H1 (cell line): ENCODE measurements around the gene ZNF805. TPM values are rescaled to one million over a fixed set of nuclear protein-coding genes. Genes with fewer than 3 reads are reported as not detected.

Experiments
- CTCF ChIA-PET: fragments of 300-600 bp; sonication (Branson Sonifier 250); formaldehyde crosslinking; loops from one replicate; lab custom pipeline; 2021; ENCODE audit not compliant: partially characterized antibody; lab: Charles Lee
- POLR2A ChIA-PET: fragments of 300-600 bp; sonication (Branson Sonifier 250); formaldehyde crosslinking; loops from one replicate; lab custom pipeline; 2021; ENCODE audit warnings: inconsistent platforms; ENCODE audit not compliant: partially characterized antibody; lab: Charles Lee
- DNase-seq, 2 experiments: peaks; one replicate each; pipeline versions ENCODE4 v3.0.0 to v3.0.0-alpha.2; 2010 to 2022; ENCODE audit warnings: low spot score in 2 of 2, low read depth in 1 of 2, mixed read lengths in 1 of 2
- FAIRE-seq: peaks from 2 replicates; lab custom pipeline; 2011; peaks lifted over from hg19 to GRCh38; lab: Jason Lieb, UNC
- H2AFZ ChIP-seq: 2 replicates; pipeline ENCODE4 v1.8.1; 2012; ENCODE audit warnings: low read length, inconsistent platforms
- H2AK5ac ChIP-seq: 2 replicates; pipeline ENCODE4 v1.6.1; 2013; ENCODE audit warnings: low read depth, low read length
- H2BK120ac ChIP-seq: replicated peaks from 2 replicates; pipeline ENCODE3; 2013; ENCODE audit warnings: low read depth, low read length, inconsistent platforms
- H2BK12ac ChIP-seq: 2 replicates; pipeline ENCODE4 v1.6.1; 2013; ENCODE audit warnings: low read depth, low read length
- H2BK15ac ChIP-seq: 2 replicates; pipeline ENCODE4 v1.6.1; 2013; ENCODE audit warnings: low read length
- H2BK20ac ChIP-seq: 2 replicates; pipeline ENCODE4 v1.6.1; 2013; ENCODE audit warnings: low read length
- H2BK5ac ChIP-seq: 2 replicates; pipeline ENCODE4 v1.6.1; 2013; ENCODE audit warnings: low read depth, low read length
- H3K14ac ChIP-seq: 2 replicates; pipeline ENCODE4 v1.6.1; 2013; ENCODE audit warnings: inconsistent platforms; ENCODE audit not compliant: insufficient read length
- H3K18ac ChIP-seq: 2 replicates; pipeline ENCODE4 v1.6.1; 2013; ENCODE audit warnings: low read length; ENCODE audit errors: extremely low read depth
- H3K23ac ChIP-seq: 2 replicates; pipeline ENCODE4 v1.6.1; 2013; ENCODE audit warnings: inconsistent platforms; ENCODE audit not compliant: insufficient read length
- H3K23me2 ChIP-seq: 2 replicates; pipeline ENCODE4 v1.6.1; 2013; ENCODE audit warnings: low read depth, low read length
- H3K27ac ChIP-seq: 2 replicates; pipeline ENCODE4 v1.6.1; 2011; ENCODE audit warnings: low read depth, low read length, inconsistent platforms
- H3K27me3 ChIP-seq, 4 experiments: replicated peaks in 1 of 4; 1 replicate in 1 of 4; 2 replicates in 3 of 4; pipeline versions ENCODE4 v1.6.1 to v1.8.1; 2011 to 2013; ENCODE audit warnings: low read length in 3 of 4, mild to moderate bottlenecking in 3 of 4, inconsistent platforms in 2 of 4, mixed read lengths in 2 of 4, moderate library complexity in 1 of 4; ENCODE audit not compliant: control insufficient read depth in 3 of 4, insufficient read depth in 3 of 4; ENCODE audit errors: extremely low read depth in 1 of 4
- H3K36me3 ChIP-seq, 4 experiments: 2 replicates each; pipeline versions ENCODE4 v1.6.1 to v1.8.1; 2011 to 2013; ENCODE audit warnings: mild to moderate bottlenecking in 4 of 4, low read length in 3 of 4, moderate library complexity in 2 of 4, control low read depth in 1 of 4, inconsistent platforms in 1 of 4; ENCODE audit not compliant: insufficient read depth in 4 of 4, control insufficient read depth in 2 of 4
- H3K4ac ChIP-seq: replicated peaks from 2 replicates; pipeline ENCODE3; 2013; ENCODE audit warnings: low read length, low read depth, mixed read lengths, inconsistent platforms; ENCODE audit not compliant: insufficient read length
- H3K4me1 ChIP-seq, 4 experiments: replicated peaks in 1 of 4; 1 replicate in 1 of 4; 2 replicates in 3 of 4; pipeline versions ENCODE4 v1.6.1 to v1.8.1; 2011 to 2013; ENCODE audit warnings: low read length in 3 of 4, inconsistent platforms in 2 of 4, mixed read lengths in 1 of 4; ENCODE audit not compliant: insufficient read depth in 4 of 4, control insufficient read depth in 3 of 4
- H3K4me2 ChIP-seq, 2 experiments: 2 replicates each; pipeline versions ENCODE4 v1.6.1 to v1.8.1; 2011 to 2013; ENCODE audit warnings: low read depth in 2 of 2, low read length in 2 of 2, control low read depth in 1 of 2, inconsistent platforms in 1 of 2, mild to moderate bottlenecking in 1 of 2; ENCODE audit not compliant: insufficient read depth in 1 of 2
- H3K4me3 ChIP-seq, 4 experiments: fragments of 200-600, 300-600 bp in 1 of 4; sonication (generic), shearing (Covaris generic), sonication (Bioruptor Twin) in 1 of 4; 2 replicates each; pipeline versions ENCODE4 v1.5.1 to v1.8.1; 2011 to 2016; ENCODE audit warnings: low read length in 4 of 4, low read depth in 3 of 4, control low read depth in 2 of 4, inconsistent platforms in 2 of 4, mild to moderate bottlenecking in 2 of 4, mixed read lengths in 1 of 4, moderate library complexity in 1 of 4; ENCODE audit not compliant: insufficient read depth in 2 of 4; ENCODE audit errors: extremely low read depth in 1 of 4
- H3K56ac ChIP-seq: replicated peaks from 2 replicates; pipeline ENCODE3; 2013; ENCODE audit warnings: low read depth, mild to moderate bottlenecking, mixed read lengths, low read length, inconsistent platforms; ENCODE audit not compliant: insufficient read length
- H3K79me1 ChIP-seq: 2 replicates; pipeline ENCODE4 v1.6.1; 2013; ENCODE audit warnings: low read depth, low read length, control low read depth
- H3K79me2 ChIP-seq, 2 experiments: 2 replicates each; pipeline versions ENCODE4 v1.6.1 to v1.8.1; 2012 to 2013; ENCODE audit warnings: low read length in 2 of 2, mild to moderate bottlenecking in 2 of 2, inconsistent platforms in 1 of 2; ENCODE audit not compliant: insufficient read depth in 2 of 2, control insufficient read depth in 1 of 2
- H3K9ac ChIP-seq, 4 experiments: replicated peaks in 1 of 4; 1 replicate in 1 of 4; 2 replicates in 3 of 4; pipeline versions ENCODE4 v1.6.1 to v1.8.1; 2011 to 2013; ENCODE audit warnings: low read depth in 3 of 4, low read length in 3 of 4, control low read depth in 2 of 4, mild to moderate bottlenecking in 2 of 4, moderate library complexity in 2 of 4, inconsistent platforms in 1 of 4; ENCODE audit errors: extremely low read depth in 1 of 4
- H3K9me3 ChIP-seq, 2 experiments: 2 replicates each; pipeline versions ENCODE4 v1.6.1 to v1.8.1; 2012 to 2013; ENCODE audit warnings: mild to moderate bottlenecking in 2 of 2, moderate library complexity in 2 of 2, control low read depth in 1 of 2, inconsistent platforms in 1 of 2, low read depth in 1 of 2, low read length in 1 of 2, mixed read lengths in 1 of 2; ENCODE audit not compliant: insufficient read depth in 2 of 2
- H4K20me1 ChIP-seq, 2 experiments: replicated peaks in 1 of 2; 2 replicates each; pipeline versions ENCODE3 to v1.8.1; 2011 to 2013; ENCODE audit warnings: inconsistent platforms in 2 of 2, low read length in 2 of 2, mild to moderate bottlenecking in 1 of 2; ENCODE audit not compliant: insufficient read depth in 2 of 2, control insufficient read depth in 1 of 2
- H4K5ac ChIP-seq: 2 replicates; pipeline ENCODE4 v1.6.1; 2013; ENCODE audit warnings: low read length, low read depth, mixed read lengths, inconsistent platforms; ENCODE audit not compliant: insufficient read length
- H4K8ac ChIP-seq: 2 replicates; pipeline ENCODE4 v1.8.0; 2013; ENCODE audit warnings: mild to moderate bottlenecking, moderate library complexity, low read length, inconsistent platforms; ENCODE audit not compliant: insufficient read depth; ENCODE audit errors: extremely low read depth
- H4K91ac ChIP-seq: replicated peaks from 2 replicates; pipeline ENCODE3; 2013; ENCODE audit warnings: low read length, mixed read lengths, inconsistent platforms; ENCODE audit not compliant: insufficient read length
- ASH2L ChIP-seq: fragments of 200-600, 300-600 bp; sonication (generic); IDR thresholded peaks from one replicate; pipeline ENCODE4 v1.7.1; 2017; ENCODE audit warnings: low read length
- ATF3 ChIP-seq: IDR thresholded peaks from 2 replicates; pipeline ENCODE4 v1.6.1; 2011; ENCODE audit warnings: low read depth, mild to moderate bottlenecking, low read length; ENCODE audit not compliant: insufficient read depth
- CHD1 ChIP-seq: IDR thresholded peaks from 2 replicates; pipeline ENCODE4 v1.6.1; 2012; ENCODE audit warnings: low read depth, low read length, improper control_type of control experiment
- HDAC6 ChIP-seq: IDR thresholded peaks from one replicate; pipeline ENCODE4 v1.7.1; 2012; ENCODE audit warnings: low read depth, mild to moderate bottlenecking, inconsistent platforms, low read length, moderate library complexity
- JUN ChIP-seq: IDR thresholded peaks from 2 replicates; pipeline ENCODE4 v1.6.1; 2011; ENCODE audit warnings: low read depth, mild to moderate bottlenecking, improper control_type of control experiment, low read length
- KDM1A ChIP-seq: fragments of 200-600, 300-600 bp; sonication (generic); IDR thresholded peaks from 2 replicates; pipeline ENCODE4 v1.7.1; 2016; ENCODE audit warnings: mild to moderate bottlenecking, low read length, borderline replicate concordance
- POLR2A ChIP-seq, 2 experiments: IDR thresholded peaks; 1 replicate in 1 of 2; 2 replicates in 1 of 2; pipeline ENCODE4 v1.6.1; 2011; ENCODE audit warnings: low read depth in 2 of 2, low read length in 2 of 2, mild to moderate bottlenecking in 2 of 2; ENCODE audit errors: control extremely low read depth in 1 of 2
- RFX5 ChIP-seq: IDR thresholded peaks from 2 replicates; pipeline ENCODE4 v1.6.1; 2011; ENCODE audit warnings: low read depth, low read length, improper control_type of control experiment, borderline replicate concordance
- SAP30 ChIP-seq: fragments of 300-600 bp; sonication (generic); IDR thresholded peaks from 2 replicates; pipeline ENCODE4 v1.7.1; 2012; ENCODE audit warnings: low read length, moderate library complexity, mild to moderate bottlenecking, inconsistent platforms; ENCODE audit not compliant: insufficient read depth, insufficient replicate concordance
- SRF ChIP-seq: IDR thresholded peaks from 2 replicates; pipeline ENCODE4 v1.6.1; 2011; ENCODE audit warnings: mild to moderate bottlenecking, low read depth, low read length, moderate library complexity
- TCF12 ChIP-seq: IDR thresholded peaks from 2 replicates; pipeline ENCODE4 v1.6.1; 2011; ENCODE audit warnings: low read depth, mild to moderate bottlenecking, low read length
- WGBS, 2 experiments: shearing (Covaris generic) in 1 of 2; methylation state at CpG; one replicate each; pipeline versions ENCODE4 v1.1.6 to v1.1.7; 2013 to 2015; ENCODE audit warnings: low lambda C conversion rate in 2 of 2, mixed read lengths in 2 of 2, inconsistent platforms in 1 of 2, low coverage in 1 of 2, missing lambda C conversion rate in 1 of 2; ENCODE audit not compliant: insufficient replicate concordance in 2 of 2, insufficient coverage in 1 of 2, insufficient read length in 1 of 2; ENCODE audit errors: extremely low coverage in 1 of 2, missing lambda C conversion rate in 1 of 2; 5-methylcytosine and 5-hydroxymethylcytosine counted together
- polyA plus RNA-seq, 7 experiments: library from polyadenylated mRNA; depleted of rRNA in 3 of 7; stranded (reverse) in 5 of 7; unstranded in 2 of 7; fragments of >200 nt in 5 of 7; fragments of 200-250 nt in 2 of 7; gene quantifications; 1 replicate in 5 of 7; 2 replicates in 1 of 7; 4 replicates in 1 of 7; pipeline versions ENCODE4 v1.2.1 to v1.2.3, GENCODE V29; 2011 to 2013; ENCODE audit warnings: missing spikeins in 2 of 7, mixed read lengths in 2 of 7
- total RNA-seq: library from RNA; stranded (reverse); fragmentation: NEBNext Ultra II Directional; extraction: Animal tissue kit (Norgen Biotek cat#: 25700); gene quantifications from 2 replicates; pipeline ENCODE4 v1.2.1, GENCODE V29; 2021
- TF ChIP-seq, protein P1 (sequence below): IDR thresholded peaks from 2 replicates; pipeline ENCODE4 v1.6.1; 2012; ENCODE audit warnings: low read length, inconsistent platforms

Gene ZNF805
- total and polyA plus RNA-seq, 2 of the 8 experiments (the other 6 are each of a cell fraction or from before 2014, with no cell fraction given), result 2.3 to 14.8 TPM

DNA sequence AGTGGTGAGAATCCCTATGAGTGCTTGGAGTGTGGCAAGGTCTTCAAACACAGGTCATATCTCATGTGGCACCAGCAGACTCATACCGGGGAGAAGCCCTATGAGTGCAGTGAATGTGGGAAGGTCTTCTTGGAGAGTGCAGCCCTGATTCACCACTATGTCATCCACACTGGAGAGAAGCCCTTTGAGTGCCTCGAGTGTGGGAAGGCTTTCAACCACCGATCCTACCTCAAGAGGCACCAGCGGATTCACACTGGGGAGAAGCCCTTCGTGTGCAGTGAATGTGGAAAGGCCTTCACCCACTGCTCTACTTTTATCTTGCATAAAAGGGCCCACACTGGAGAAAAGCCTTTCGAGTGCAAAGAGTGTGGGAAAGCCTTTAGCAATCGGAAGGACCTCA is 28.3 kb upstream of the ZNF805 start:
- H3K36me3 ChIP-seq, result peaks cover 11 to 33% (median 26%) of the 10 kb centered on the region in 4 experiments; a peak in 7 of 8 replicates
- H4K91ac ChIP-seq, result no peak overlapping the region
- H3K9ac ChIP-seq, result no peak overlapping the region
- H3K14ac ChIP-seq, result no peak overlapping the region
- H3K9me3 ChIP-seq, result no peaks in the 10 kb centered on the region
- ChIA-PET CTCF (no interaction called here), POLR2A (no interaction called here)
- peaks cover 2 to 5% of the 10 kb centered on the region in 2 experiments for H4K20me1 ChIP-seq
- H3K18ac ChIP-seq, result no peak overlapping the region
- no peaks in the 10 kb centered on the region for H3K79me1 ChIP-seq
- no peak overlapping the region for H3K4me3 ChIP-seq
- no peak overlapping the region for H3K27ac ChIP-seq
- no peaks in the 10 kb centered on the region for H3K4me1 ChIP-seq
- no peak overlapping the region for H3K4ac ChIP-seq
- no peak overlapping the region for H3K4me2 ChIP-seq
- DNase-seq, result no peak
- FAIRE-seq, result no peak
- no peak overlapping the region for H2BK20ac ChIP-seq
- 88% methylated on average over 7 of the region's 7 CpGs; no CpG with 5 or more reads in 1 of the 2 experiments for WGBS, 2 experiments
- no peak overlapping the region for H2BK12ac ChIP-seq
- no peak overlapping the region for H2AK5ac ChIP-seq
- H2BK15ac ChIP-seq, result no peak overlapping the region
- no peaks in the 10 kb centered on the region for H3K79me2 ChIP-seq
- H3K56ac ChIP-seq, result no peak overlapping the region
- no peak overlapping the region for H2AFZ ChIP-seq
- no peak overlapping the region for H2BK5ac ChIP-seq
- H3K23me2 ChIP-seq, result no peaks in the 10 kb centered on the region
- H4K5ac ChIP-seq, result no peak overlapping the region
- no peak overlapping the region for H2BK120ac ChIP-seq
- H3K27me3 ChIP-seq, result no peaks in the 10 kb centered on the region
- no peak overlapping the region for H4K8ac ChIP-seq
- H3K23ac ChIP-seq, result no peak overlapping the region
- TF ChIP-seq ATF3, result no peak
- TF ChIP-seq CHD1, result no peak
- TF ChIP-seq KDM1A, result no peak
- no peak for TF ChIP-seq TCF12
- TF ChIP-seq POLR2A (IDR thresholded peaks at IDR 0.05; ENCODE audit: control extremely low read depth in 1 of 2, low read depth in 2 of 2, low read length in 2 of 2), result no peak
- TF ChIP-seq SAP30, result no peak
- no peak for TF ChIP-seq HDAC6
- TF ChIP-seq, protein P1, sequence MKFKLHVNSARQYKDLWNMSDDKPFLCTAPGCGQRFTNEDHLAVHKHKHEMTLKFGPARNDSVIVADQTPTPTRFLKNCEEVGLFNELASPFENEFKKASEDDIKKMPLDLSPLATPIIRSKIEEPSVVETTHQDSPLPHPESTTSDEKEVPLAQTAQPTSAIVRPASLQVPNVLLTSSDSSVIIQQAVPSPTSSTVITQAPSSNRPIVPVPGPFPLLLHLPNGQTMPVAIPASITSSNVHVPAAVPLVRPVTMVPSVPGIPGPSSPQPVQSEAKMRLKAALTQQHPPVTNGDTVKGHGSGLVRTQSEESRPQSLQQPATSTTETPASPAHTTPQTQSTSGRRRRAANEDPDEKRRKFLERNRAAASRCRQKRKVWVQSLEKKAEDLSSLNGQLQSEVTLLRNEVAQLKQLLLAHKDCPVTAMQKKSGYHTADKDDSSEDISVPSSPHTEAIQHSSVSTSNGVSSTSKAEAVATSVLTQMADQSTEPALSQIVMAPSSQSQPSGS, result no peak
- TF ChIP-seq SRF, result no peak
- TF ChIP-seq JUN, result no peak
- TF ChIP-seq ASH2L, result no peak
- no peak for TF ChIP-seq RFX5
